Measurements from ENCODE around the gene FPGS.
A peak's percentile ranks its signal among the peaks of the same experiment; 100 is the strongest.
"Not testable (repeated sequence)": the region's sequence is repeated elsewhere in the genome, so short reads cannot be mapped to it uniquely, and the experiment has no call there.

The FPGS gene

DNA sequence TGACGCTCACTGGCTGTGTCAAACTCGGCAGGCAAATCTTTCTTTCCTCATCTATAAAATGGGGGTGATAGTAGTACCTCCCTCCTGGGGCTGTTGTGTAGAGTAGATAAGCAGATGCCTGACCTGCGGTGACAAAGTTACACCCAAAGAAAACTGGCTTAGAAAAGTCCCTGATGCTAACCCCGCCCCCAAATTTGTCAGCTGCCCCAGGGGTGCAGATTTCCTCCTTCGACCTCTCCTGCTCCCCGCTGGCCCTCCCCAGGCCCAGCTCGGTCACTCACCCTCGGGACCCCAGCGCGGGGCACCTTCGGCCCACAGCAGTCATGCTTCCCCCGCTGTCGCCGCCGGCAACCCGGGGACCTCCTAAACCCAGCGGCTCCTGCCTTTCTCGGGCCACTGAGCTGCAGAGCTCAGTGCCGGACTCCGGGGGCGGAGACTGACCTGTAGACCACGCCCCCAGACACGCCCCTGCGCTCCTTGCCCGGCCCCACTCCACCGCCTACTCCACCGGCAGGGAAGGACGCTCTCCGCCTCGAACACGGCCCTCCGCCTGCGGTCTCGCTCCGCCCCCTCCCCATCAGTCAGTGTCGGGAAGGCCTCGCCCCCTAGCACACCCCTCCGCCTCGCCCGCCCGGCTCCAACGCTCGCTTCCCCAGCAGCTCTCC is 31.6 kb upstream of the FPGS start:
- peak; percentile 96 for DNase-seq

DNA sequence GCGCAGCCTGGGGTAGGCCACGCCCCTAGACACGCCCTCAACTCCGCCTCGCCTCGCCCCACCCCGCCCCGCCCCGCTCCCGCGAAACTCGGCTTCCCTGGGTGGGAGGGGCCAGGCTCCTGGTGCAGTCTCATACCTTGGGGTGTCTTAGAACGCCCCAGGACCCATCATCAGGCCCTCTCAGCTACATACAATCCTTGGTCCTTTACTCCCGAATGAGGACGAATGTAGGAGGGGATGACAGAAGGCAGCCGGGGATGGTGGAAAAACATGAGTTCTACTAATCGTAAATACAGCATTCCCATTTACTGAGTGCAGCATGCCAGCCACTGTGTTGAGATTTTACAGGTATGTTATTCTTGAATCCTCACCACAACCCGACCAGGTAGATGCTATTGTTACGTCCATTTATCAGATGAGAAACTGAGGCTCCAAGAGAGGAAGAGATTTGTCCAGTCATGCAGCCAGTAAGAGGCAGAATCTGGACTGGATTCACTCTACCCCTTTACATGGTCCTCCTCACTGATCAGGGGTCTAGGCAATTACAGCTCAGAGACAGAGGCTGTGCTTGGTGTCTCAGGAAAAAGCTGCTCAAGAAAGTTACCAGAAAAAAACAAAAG is 31.0 kb upstream of the FPGS start:
- no peak for DNase-seq

DNA sequence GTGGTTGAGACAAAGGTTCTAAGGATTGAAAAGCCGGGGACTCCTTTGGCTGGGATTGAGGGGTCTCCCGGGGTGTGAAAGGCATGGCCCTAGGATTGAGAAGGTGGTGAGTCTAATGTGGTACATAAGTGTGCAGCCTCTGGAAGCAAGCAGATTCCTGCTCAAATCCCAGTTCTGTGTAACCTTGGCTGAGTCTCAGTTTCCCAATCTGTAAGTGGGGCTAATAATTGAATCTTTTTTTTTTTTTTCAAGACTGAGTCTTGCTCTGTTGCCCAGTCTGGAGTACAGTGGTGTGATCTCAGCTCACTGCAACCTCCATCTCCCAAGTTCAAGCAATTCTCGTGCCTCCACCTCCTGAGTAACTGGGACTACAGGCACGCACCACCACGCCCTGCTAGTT is 30.1 kb upstream of the FPGS start:
- no peak for DNase-seq

DNA sequence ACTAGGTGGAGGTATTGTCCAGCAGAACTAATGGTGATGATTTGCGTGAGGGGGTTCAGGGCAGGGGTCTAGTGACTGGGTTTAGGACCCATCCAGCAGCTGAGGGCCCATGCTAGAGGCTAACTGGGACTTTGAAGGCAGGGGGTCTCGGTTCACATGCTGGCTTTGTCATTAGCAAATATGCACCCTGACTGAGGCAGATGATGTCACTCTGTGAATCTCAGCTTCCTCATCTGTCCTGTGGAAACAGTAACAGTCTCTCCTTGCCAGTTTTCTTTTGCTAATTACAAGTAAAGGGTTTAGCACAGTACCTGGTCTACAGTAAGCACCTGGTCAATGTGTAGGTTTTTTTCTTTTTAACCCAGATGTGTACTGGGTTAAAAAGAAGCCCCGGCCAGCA is 29.4 kb upstream of the FPGS start:
- no peak for DNase-seq

DNA sequence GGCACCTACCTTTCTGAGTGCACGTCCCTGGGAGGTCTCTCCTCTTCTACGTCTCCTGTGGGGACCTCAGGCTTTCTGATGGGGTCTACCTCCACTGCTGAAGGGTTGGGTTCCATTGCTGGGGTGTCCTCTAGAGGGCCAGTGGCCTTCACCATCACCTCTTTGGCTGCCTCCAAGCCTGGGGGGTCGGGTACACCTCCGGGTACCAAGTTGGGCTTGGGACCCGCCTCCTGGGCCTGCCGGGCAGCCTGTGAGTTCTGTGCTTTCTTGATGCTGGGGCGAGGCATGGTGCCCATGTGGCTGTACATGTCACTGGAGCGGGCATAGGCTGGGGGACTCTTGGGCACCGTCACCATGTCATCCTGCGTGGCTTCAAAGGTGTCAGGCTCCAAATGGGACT is 28.7 kb upstream of the FPGS start:
- no peak for DNase-seq

- peak; percentile 77 for DNase-seq
Observed at GRCh38 chr9:127776195-127776923, 26.3 kb upstream of the FPGS start.

DNA sequence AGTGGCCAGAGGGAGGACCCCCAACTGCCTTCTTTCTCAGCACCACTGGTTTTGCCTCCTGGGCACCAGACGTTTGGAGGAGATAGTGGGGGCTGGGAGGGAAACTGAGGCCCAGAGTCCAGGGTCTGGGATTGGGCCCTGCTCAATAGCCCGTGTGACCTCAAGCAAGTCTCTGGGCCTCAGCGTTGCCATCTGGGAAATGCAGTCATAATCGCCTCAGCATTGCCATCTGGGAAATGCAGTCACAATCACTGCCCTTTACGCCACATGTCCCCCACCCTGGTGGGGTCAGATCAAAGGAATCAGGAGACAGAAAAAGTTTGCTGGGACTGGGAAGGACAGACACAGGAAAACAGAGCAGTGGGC is 25.8 kb upstream of the FPGS start:
- DNase-seq = no peak

DNA sequence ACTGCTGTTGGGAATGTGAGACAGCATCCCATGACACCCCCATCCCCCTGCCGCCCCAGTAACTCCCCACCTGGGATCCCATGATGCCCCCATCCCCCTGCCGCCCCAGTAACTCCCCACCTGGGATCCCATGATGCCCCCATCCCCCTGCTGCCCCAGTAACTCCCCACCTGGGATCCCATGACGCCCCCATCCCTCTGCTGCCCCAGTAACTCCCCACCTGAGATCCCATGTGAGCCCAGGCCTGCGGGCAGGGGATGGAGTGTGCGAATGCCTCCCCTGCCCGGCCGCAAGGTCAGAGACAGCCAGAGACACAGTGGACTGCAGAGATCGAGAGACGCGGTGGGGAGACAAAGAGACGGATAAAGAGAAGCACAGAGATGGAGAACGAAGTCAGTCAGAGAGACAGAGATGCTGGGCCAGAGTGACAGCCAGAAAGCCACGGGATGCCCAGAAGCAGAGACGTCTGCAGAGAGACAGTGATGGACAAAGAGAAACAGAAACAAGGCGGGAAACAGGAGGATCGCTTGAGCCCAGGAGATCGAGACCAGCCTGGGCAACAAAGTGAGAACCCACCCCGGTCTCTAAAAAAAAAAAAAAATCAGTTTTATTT is 25.2 kb upstream of the FPGS start:
- DNase-seq = no peak

DNA sequence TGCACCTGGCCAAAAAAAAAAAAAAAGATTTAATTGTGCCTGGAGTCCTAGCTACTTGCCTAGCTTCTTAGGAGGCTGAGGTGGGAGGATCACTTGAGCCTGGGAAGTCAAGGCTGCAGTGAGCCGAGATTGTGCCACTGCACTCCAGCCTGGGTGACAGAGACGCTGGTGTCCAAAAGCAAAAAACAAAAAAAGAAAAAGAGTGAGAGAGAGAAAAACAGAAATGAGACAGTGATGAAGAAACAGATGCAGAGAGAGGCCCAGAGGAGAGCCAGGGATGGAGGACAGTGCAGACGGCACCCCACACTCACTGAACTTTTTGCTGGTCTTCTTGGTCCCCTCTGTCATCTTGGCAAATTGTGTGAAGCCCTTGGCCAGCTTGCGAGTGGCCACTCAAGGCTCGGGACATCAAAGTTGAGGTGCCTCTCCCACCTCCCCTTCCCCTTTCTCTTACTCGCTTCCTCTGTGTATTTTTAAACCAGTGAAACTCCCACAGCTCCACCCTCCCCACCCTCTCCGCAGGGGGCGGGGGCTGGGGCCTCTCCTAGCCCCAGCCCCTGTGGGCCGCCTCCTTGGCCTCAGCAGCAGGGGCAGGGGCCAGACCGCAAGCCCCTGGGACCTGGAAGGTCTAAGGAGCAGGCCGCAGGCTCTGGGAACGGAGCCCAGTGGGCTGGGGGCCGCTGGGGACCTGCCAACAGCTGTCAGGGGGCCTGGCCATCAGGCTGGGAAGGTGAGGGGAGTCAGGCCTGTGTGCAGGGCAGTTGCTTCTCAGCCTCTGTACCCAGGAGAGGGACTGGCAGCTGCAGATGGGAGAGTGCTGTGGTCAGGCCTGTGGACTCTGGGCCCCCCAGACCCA is 24.2 kb upstream of the FPGS start, which contains the start of gene SH2D3C:
Gene SH2D3C, minus strand, starts transcription at position 387 of the 856 bp plus-strand sequence. Its CDS starts 39 bp downstream, at position 348.
- peak; percentile 48 for DNase-seq

DNA sequence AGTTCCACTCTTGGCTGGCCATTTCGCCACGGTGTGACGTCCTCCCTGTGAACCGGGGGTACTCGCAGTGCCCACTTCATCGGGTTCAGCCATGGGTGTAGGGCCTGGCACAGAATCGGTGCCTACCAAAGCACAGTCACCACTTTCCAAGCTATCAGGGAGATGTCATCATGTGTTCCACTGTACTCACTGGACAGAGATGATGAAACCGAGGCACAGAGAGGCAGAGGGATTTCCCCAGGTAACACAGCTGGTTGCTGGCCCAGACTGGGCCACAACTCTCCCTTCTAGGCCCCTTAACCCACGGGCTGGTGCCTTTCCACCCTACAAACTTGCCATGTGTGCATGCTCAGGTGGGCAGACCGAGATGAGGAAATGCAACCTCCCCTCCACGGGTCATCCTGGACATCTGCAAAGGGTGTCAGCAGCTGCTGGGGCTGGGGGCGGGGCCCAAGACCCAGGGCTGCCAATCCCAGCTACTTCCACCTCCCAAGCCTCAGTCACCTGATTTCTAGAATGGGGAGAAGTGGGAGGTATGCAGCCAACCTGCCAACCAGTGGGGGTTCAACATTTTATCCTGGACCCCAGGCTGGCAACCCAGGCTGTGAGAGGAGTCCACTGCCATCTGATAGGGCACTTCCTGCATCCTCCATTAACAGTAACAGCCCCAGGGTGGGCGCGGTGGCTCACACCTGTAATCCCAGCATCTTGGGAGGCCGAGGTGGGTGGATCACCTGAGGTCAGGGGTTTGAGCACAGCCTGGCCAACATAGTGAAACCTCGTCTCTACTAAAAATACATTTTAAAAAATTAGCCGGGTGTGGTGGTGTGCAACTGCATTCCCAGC is 23.3 kb upstream of the FPGS start:
- peak; percentile 75 for DNase-seq

GRCh38 chr9:127780126-127780885 is 22.4 kb upstream of the FPGS start:
- no peak for DNase-seq

DNA sequence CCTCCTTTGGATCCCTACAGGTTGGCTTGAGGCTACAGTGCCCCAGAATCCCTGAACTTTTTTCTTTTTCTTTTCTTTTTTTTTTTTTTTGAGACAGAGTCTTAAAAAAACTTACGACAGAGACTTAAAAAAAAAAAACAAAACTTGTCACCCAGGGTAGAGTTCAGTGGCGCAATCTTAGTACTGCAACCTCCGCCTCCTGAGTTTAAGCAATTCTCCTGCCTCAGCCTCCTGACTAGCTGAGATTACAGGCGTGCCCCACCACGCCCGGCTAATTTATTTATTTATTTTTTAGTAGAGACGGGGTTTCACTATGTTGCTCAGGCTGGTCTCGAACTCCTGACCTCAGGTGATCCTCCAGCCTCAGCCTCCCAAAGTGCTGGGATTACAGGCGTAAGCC is 21.8 kb upstream of the FPGS start:
- not testable (repeated sequence) for DNase-seq

- no peak for DNase-seq
Observed at GRCh38 chr9:127781806-127782205, 20.9 kb upstream of the FPGS start.

GRCh38 chr9:127783111-127784008 is 19.3 kb upstream of the FPGS start:
- peak; percentile 64 for DNase-seq

DNA sequence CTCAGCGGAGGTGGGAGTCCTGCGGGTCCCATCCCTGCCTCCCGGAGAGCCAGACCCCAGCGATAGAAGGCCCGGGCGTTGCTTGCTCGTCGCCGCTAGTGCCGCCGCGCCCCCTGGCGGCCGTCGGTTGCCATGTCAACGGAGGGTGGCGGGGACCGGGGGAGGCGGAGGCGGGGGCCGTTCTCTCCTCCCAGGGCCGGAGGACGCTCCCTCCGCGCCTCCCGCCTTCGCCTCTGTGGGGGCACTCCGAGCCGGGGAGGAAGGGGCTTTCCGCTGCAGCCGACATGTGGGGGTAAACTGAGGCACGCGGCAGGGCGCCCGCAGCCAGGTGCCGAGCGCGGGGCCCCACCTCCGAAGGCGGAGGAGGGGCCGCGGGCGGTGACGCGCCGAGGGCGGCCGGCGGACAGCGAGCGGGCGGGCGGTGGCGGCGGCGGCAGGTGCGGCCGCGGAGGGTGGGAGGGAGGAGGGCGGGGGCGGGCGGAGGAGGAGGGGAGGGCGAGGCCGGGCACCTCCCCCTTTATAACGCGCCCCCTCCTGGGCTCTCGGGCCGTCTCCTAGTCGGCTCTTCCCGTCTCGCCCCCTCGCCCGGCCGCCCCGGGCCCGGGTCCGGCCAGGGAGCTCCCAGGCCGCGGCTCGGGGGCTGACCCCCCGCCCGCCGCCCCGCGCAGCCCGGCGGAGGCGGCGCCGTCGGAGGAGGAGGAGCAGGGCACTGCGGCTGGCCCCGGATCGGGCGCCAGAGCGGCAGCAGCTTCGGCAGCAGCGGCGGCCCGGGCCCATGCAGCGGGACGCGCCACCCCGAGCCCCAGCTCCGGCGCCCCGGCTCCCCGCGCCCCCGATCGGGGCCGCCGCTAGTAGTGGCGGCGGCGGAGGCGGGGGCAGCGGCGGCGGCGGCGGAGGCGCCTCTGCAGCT is 17.4 kb upstream of the FPGS start:
- peak; percentile 85 for DNase-seq

- DNase-seq = peak; percentile 93
Observed at GRCh38 chr9:127785933-127786772, 16.5 kb upstream of the FPGS start, which contains the start of gene CDK9. Gene CDK9 (plus strand): TSS chr9:127786034. CDS start chr9:127786149, 115 bp downstream.

- no peak for DNase-seq
Observed at GRCh38 chr9:127786773-127787104, 15.9 kb upstream of the FPGS start.

Data from stimulated activated CD4-positive, alpha-beta T cell treated with anti-CD3 and anti-CD28 coated beads, Interleukin-4, amount 100 ng/mL, for 24 hours (primary cell).